Heart left ventricle (tissue), 16 donors: Measurements from ENCODE around the gene CEP89. TPM values are rescaled to one million over a fixed set of nuclear protein-coding genes. Genes with fewer than 3 reads are reported as not detected.
"Not testable (repeated sequence)": the region's sequence is repeated elsewhere in the genome, so short reads cannot be mapped to it uniquely, and the experiment has no call there.

Experiments
- ATAC-seq, 4 donors: fragments of 200-7000 bp; cut with Tn5 transposase; one replicate each; pipeline ENCODE4 v1.9.1; 2020 to 2022; ENCODE audit warnings: moderate library complexity in 4 of 4, mild to moderate bottlenecking in 3 of 4, moderate number of reproducible peaks in 1 of 4
- DNase-seq, 5 donors: peaks; one replicate each; pipeline ENCODE4 v3.0.0-alpha.2; 2020
- H3K27ac ChIP-seq, 12 donors: fragments of 200-600 bp; sonication (generic) in 4 of 12; one replicate each; pipeline versions ENCODE4 v1.5.0 to v1.8.0; 2016 to 2022; ENCODE audit warnings: mild to moderate bottlenecking in 2 of 12
- H3K27me3 ChIP-seq, 9 donors: fragments of 200-600 bp; sonication (generic) in 2 of 9; one replicate each; pipeline versions ENCODE4 v1.5.1 to v1.8.0; 2016 to 2022; ENCODE audit warnings: mild to moderate bottlenecking in 3 of 9
- H3K36me3 ChIP-seq, 9 donors: fragments of 200-600 bp; sonication (generic) in 2 of 9; one replicate each; pipeline versions ENCODE4 v1.5.0 to v1.8.0; 2018 to 2022; ENCODE audit warnings: mild to moderate bottlenecking in 2 of 9
- H3K4me1 ChIP-seq, 12 donors: fragments of 200-600 bp; sonication (generic) in 4 of 12; one replicate each; pipeline versions ENCODE4 v1.5.0 to v1.8.0; 2016 to 2022; ENCODE audit warnings: mild to moderate bottlenecking in 3 of 12
- H3K4me3 ChIP-seq, 12 donors: fragments of 200-600 bp; sonication (generic) in 4 of 12; one replicate each; pipeline versions ENCODE4 v1.5.0 to v1.8.0; 2017 to 2022; ENCODE audit warnings: mild to moderate bottlenecking in 9 of 12, moderate library complexity in 4 of 12
- H3K9me3 ChIP-seq, 12 donors: fragments of 200-600 bp; sonication (generic) in 4 of 12; one replicate each; pipeline versions ENCODE4 v1.5.0 to v1.8.0; 2016 to 2022; ENCODE audit warnings: mild to moderate bottlenecking in 1 of 12
- POLR2A ChIP-seq, 2 donors: fragments of 450-650 bp; IDR thresholded peaks; one replicate each; pipeline ENCODE4 v1.6.1; 2017; ENCODE audit warnings: antibody characterized with exemption in 2 of 2, mild to moderate bottlenecking in 2 of 2, moderate library complexity in 2 of 2
- WGBS, 4 donors: extraction: QIAGEN DNeasy Blood & Tissue Kit in 2 of 4; methylation state at CpG; one replicate each; pipeline versions ENCODE4 v1.1.5 to v1.1.7; 2013 to 2018; 5-methylcytosine and 5-hydroxymethylcytosine counted together
- intact Hi-C, 10 donors: fragments of 100-400 bp; cut with DNase I; formaldehyde crosslinking; loops; one replicate each; pipeline versions ENCODE4 v1.11.1 to v1.14.2; 2022
- polyA plus RNA-seq, 2 donors: library from polyadenylated mRNA; stranded (reverse); fragments of 200-250 nt; gene quantifications; one replicate each; pipeline ENCODE4 v1.2.3, GENCODE V29; 2013
- total RNA-seq, 9 donors: library from RNA; depleted of rRNA in 2 of 9; stranded (reverse); fragments of >200 nt in 2 of 9; fragmentation: NEBNext Ultra II Directional in 3 of 9; extraction: Animal tissue kit (Norgen Biotek cat#: 25700) in 3 of 9; gene quantifications; one replicate each; pipeline versions ENCODE4 v1.1.0 to v1.2.4, GENCODE V29; 2016 to 2023
- TF ChIP-seq, protein P1 (sequence below), 12 donors: fragments of 200-600 bp; sonication (generic) in 4 of 12; IDR thresholded peaks; one replicate each; pipeline versions ENCODE4 v1.5.0 to v1.8.0; 2018 to 2022; ENCODE audit warnings: antibody characterized with exemption in 12 of 12, mild to moderate bottlenecking in 5 of 12
- donor health status: ischemic (EF 13 %, LVEDD 7.1; RV severe dilation, severe dysfunction).
- donor health status: healthy with polysubstance abuse.
- donor health status: DM: no; HTN: yes; CAD: no.
- donor health status: DM: no; HTN: no; CAD: no.
- donor health status: ischemic (EF 25% LVEDD 6.9; RV normal size, moderate dysfunction).
- donor health status: ischemic (EF 25% LVEDD 5.7; RV mildly dilated, moderate dysfunction).
- donor health status: healthy.
- donor health status: DM: yes; HTN: yes; CAD: no.
- donor health status: ischemic (EF 35%, LVEDD 5.7; RV mildly dilated, moderate dysfunction).
- donor health status: nonischemic (EF 11% LVEDD 7.7; RV severe dilation, severe dysfunction).
- donor health status: DM: yes; HTN: yes; CAD: no.
- donor health status: PGD.
- donor health status: ischemic (EF 29% LVEDD 5.4; RV normal size, mild dysfunction).
- donor health status: nonischemic (EF 23%, LVEDD 6.1; RV moderate dilation, normal function).

The CEP89 gene
- total and polyA plus RNA-seq, 11 donors: 5.4 to 16.0 (median 12.0) TPM

DNA sequence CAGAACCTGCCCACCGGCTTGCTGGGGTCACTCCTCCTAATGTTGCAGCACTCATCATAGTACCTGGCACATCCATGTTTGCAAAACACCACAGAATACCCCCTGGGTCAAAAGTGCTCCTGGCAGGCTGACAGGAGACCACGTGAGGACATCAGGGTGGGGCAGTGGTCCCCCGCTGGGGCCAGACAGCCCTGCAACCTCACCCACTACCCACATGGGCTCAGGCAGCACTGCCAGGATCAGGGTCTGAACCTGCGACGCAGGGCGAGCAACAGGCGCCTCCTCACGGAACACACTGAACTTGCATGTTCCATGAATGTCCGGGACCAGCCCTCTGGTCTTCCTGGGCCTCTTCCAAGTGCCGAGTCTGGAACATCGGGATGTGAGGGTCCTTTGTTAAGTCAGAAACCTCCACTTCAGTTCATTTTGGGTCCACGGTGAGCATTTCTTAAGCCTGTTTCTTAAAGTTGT lies 100.7 kb downstream of the CEP89 start:
- no peaks in the 10 kb centered on the region for H3K36me3 ChIP-seq
- DNase-seq (no peak), ATAC-seq (no peak)
- 73 to 85% (median 76%) methylated on average over 7 to 12 of the region's 12 CpGs for WGBS, 4 donors
- H3K4me3 ChIP-seq: no peak overlapping the region
- H3K27ac ChIP-seq: no peak overlapping the region
- H3K4me1 ChIP-seq: no peaks in the 10 kb centered on the region
- H3K27me3 ChIP-seq: no peaks in the 10 kb centered on the region
- no peak for TF ChIP-seq POLR2A (IDR thresholded peaks at IDR 0.05)
- TF ChIP-seq, protein P1, sequence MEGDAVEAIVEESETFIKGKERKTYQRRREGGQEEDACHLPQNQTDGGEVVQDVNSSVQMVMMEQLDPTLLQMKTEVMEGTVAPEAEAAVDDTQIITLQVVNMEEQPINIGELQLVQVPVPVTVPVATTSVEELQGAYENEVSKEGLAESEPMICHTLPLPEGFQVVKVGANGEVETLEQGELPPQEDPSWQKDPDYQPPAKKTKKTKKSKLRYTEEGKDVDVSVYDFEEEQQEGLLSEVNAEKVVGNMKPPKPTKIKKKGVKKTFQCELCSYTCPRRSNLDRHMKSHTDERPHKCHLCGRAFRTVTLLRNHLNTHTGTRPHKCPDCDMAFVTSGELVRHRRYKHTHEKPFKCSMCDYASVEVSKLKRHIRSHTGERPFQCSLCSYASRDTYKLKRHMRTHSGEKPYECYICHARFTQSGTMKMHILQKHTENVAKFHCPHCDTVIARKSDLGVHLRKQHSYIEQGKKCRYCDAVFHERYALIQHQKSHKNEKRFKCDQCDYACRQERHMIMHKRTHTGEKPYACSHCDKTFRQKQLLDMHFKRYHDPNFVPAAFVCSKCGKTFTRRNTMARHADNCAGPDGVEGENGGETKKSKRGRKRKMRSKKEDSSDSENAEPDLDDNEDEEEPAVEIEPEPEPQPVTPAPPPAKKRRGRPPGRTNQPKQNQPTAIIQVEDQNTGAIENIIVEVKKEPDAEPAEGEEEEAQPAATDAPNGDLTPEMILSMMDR (IDR thresholded peaks at IDR 0.05): no peak
- intact Hi-C loops: no loop called here
- no peaks in the 10 kb centered on the region for H3K9me3 ChIP-seq

DNA sequence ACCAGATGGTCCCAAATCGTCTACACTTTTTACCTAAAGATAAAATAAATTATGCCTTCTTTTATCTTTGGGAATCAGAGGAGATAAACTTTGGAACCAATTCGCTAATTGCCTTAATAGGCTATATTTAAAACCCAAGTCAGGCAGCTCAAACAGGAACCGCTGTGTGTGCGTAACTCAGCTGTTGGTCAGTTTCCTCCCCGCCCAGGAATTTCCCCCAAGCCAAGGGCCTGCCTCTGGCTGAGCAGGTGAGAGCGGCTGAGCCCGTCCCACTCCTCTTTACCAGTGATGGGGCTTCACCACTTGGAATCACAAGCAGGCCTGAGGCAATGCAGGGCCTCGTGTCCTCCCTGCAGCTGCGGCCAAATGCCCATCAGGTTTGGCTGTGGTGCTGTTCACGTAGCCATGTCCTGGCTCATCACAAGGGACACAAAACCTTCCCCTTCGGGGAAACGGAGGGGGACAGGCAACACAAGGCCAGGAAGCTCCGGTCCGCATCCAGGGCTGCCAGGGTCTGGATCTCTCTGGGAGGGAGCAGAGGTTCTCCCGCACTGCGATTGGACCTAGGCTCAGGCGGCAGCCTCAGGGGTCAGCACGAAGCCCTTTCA lies 101.7 kb downstream of the CEP89 start:
- Histone ChIP-seq H3K36me3 (no peaks in the 10 kb centered on the region), H3K27me3 (no peaks in the 10 kb centered on the region), H3K4me3 (no peak overlapping the region), H3K4me1 (no peaks in the 10 kb centered on the region), H3K27ac (no peak overlapping the region), H3K9me3 (no peaks in the 10 kb centered on the region)
- DNase-seq: no peak
- WGBS, 4 donors: 60 to 65% (median 63%) methylated on average over 13 to 18 of the region's 18 CpGs
- TF ChIP-seq, protein P1 (IDR thresholded peaks at IDR 0.05): no peak
- TF ChIP-seq POLR2A (IDR thresholded peaks at IDR 0.05): no peak
- intact Hi-C loops: no loop called here
- no peak for ATAC-seq

DNA sequence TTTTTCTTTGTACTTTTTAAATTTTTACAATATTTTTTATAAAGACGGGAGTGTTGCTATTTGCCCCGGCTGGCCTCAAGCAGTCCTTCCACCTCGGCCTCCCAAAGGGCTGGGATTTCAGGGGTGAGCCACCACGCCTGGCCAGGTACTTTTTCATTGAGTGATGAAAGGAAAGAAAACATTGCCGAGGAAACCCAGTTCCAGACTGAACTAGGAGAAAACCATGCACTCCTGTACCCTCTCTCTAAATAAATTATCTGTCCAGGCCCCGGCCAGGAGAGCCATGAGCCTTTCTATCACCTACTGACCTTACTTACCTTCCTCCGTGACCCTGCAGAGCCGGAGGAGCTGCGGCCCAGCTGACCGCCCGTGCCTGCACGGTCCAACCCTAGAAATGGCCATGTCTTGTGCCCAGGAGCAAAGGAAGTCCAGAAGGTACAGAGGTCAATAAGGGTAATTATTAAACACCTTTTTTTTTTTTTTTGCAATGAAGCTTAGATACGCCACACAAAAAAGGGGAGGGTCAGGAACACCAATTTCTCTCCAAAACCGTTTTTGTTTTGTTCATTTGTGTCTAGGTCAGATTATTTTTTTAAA lies 102.3 kb downstream of the CEP89 start, which contains the start of gene SLC7A9:
Gene SLC7A9 (minus strand): TSS at position 399 of the 597 bp plus-strand sequence. CDS start 1,233 bp downstream, outside the sequence.
- intact Hi-C loops: no loop called here
- no peaks in the 10 kb centered on the region for H3K36me3 ChIP-seq
- H3K4me3 ChIP-seq: no peak within 1 kb of the TSS
- ATAC-seq: no peak
- no peak for DNase-seq
- no peaks in the 10 kb centered on the region for H3K9me3 ChIP-seq
- H3K27ac ChIP-seq: no peak within 1 kb of the TSS
- no peaks in the 10 kb centered on the region for H3K4me1 ChIP-seq
- no peak for TF ChIP-seq POLR2A (IDR thresholded peaks at IDR 0.05)
- TF ChIP-seq, protein P1 (IDR thresholded peaks at IDR 0.05): no peak
- 82 to 89% (median 83%) methylated on average over 14 of the region's 14 CpGs for WGBS, 4 donors
- H3K27me3 ChIP-seq: no peaks in the 10 kb centered on the region

DNA sequence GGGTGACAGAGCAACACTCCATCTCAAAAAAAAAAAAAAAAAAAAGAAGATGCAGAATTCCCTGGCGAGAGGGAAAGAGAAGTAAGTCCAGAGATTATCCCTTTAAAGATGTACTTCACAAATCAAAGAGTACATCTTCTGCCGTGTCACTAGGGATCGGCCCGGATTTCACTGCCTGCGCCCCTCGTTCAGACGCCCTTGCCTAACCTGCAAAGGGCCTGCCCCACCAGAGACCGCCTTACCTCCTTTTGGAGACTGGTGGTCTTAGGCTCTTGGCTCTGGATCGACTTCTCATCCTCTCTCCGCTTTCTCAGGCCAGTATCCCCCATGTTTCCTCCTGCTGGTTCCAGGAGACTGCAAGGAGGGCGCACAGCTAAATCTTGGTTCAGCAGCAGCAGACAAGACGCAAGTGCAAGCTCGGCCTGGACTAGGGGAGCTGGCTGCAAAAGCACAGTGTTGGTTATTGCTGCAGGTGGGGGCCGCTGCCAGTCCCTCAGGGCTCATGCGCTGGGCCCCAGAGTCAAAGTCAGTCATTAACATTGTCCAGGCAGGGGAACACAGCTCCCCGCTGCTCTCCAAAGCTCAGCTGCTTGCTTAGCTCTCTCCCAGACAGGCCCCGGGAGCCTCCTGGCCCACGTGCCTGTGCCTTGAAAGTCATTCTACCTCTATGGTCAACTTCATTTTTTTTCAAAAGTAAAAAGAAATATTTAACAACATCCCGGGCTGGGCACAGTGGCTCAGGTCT lies 103.4 kb downstream of the CEP89 start:
- no peak for ATAC-seq
- no peaks in the 10 kb centered on the region for H3K36me3 ChIP-seq
- TF ChIP-seq, protein P1 (IDR thresholded peaks at IDR 0.05): no peak
- TF ChIP-seq POLR2A (IDR thresholded peaks at IDR 0.05): no peak

DNA sequence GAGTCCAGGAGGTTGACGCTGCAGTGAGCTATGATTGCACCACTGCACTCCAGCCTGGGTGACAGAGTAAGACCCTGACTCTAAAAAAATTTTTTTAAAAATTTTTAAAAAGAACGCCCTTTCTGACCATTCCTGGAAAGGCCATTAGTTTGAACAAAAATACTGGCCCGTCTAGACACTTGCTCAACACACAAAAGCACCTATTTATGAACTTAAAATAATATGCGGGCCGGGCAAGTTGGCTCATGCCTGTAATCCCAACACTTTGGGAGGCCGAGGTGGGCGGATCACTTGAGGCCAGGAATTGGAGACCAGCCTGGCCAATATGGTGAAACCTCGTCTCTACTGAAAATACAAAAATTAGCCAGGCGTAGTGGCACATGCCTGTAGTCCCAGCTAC lies 104.3 kb downstream of the CEP89 start:
- intact Hi-C loops, ATAC-seq: not testable (repeated sequence)
- WGBS, 4 donors: 93 to 96% (median 95%) methylated on average over 9 of the region's 9 CpGs

More for the DNA sequence above, 103.4 kb downstream of the CEP89 start:
- H3K27ac ChIP-seq: no peak overlapping the region
- H3K4me1 ChIP-seq: no peaks in the 10 kb centered on the region
- no peaks in the 10 kb centered on the region for H3K27me3 ChIP-seq
- no peak for DNase-seq
- no peaks in the 10 kb centered on the region for H3K9me3 ChIP-seq
- intact Hi-C loops: no loop called here
- WGBS, 4 donors: 83 to 88% (median 86%) methylated on average over 16 to 19 of the region's 19 CpGs
- H3K4me3 ChIP-seq: no peak overlapping the region

More for the DNA sequence above, 104.3 kb downstream of the CEP89 start:
- H3K36me3 ChIP-seq, H3K9me3 ChIP-seq, H3K4me1 ChIP-seq, H3K27me3 ChIP-seq, H3K27ac ChIP-seq, H3K4me3 ChIP-seq, DNase-seq: not testable (repeated sequence)
